GM18519 (cell line): ENCODE results near the gene MYLIP.

Experiments
- ATAC-seq: cut with Tn5 transposase; IDR thresholded peaks from one replicate; pipeline ENCODE4 v1.9.1; 2021; ENCODE audit warnings: mild to moderate bottlenecking, moderate library complexity; ENCODE audit not compliant: unreplicated experiment, low FRiP score

The MYLIP gene

DNA sequence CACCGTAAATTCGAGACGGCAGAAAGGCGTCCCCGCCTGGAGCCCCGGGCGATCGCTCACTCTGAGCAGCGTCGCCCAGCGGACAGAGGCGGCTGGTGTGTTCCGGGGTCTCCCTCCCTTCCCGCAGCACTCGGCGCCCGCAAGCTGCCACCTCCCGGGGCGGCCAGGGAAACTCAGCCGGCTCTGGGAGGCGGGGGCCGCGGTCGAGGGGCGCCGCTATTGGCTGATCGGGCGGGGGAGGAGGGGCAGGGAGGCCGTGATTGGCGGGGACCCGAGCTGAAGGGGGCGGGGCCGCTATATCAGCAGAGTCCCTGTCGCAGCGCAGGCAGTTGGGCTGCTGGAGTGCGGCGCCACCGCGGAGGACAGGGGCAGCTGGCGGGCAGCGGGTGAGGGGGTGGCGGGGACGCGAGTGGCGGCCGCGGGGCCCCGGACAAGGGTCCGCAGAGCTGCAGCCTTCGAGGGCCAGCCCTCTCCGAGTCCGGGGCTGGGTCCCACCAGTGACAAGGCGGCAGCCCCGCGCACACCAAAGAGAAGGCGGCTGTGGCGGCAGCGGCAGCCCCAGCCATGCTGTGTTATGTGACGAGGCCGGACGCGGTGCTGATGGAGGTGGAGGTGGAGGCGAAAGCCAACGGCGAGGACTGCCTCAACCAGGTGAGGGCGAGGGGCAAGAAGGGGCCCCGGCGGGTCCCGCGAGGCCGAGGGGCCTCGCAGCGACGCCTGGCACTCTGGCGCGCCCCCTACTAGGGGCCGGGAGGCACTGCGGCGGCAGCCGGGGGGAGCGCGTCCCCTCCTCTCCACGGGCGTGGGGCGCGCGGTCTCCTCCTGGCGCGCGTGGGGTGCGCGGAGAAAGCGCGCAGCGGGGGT, at the start of gene MYLIP:
TSS of gene MYLIP (plus strand) at position 328 of the 864 bp plus-strand sequence. CDS start at position 565, 237 bp downstream.
- peak; percentile 43 for ATAC-seq

DNA sequence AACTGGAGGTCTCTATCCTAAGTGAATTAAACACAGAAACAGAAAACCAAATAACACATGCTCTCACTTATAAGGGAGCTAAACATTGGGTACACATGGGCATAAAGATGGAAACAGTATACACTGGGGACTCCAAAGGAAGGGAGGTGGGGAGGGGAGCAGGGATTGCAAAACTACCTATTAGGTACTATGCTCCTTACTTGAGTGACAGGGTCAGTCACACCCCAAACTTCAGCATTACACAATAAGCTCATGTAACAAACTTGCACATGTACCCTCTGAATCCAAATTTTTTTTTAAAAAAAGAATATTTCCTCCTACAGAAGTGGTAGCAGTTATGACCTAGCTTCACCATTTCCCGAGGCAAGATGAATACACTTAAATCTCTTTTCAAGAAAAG, 49.5 kb upstream of the MYLIP start:
- no peak for ATAC-seq

- no peak for ATAC-seq
Measured at GRCh38 chr6:16080204-16080603, 48.7 kb upstream of the MYLIP start.

DNA sequence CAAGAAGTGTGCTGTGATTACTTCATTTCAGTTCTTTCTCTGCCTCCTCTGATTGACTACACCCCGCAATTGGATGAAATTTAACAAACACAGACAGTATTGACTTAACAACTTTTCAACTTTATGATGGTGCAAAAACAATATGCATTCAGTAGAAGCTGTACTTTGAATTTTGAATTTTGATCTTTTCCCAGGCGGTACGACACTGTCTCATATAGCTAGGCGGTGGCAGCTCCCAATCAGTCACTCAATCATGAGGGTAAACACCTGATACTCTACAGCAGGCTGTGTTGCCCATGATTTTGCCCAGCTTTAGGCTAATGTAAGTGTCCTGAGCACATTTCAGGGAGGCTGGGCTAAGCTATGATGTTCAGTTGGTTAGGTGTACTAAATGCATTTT, 47.6 kb upstream of the MYLIP start:
- no peak for ATAC-seq

GRCh38 chr6:16082361-16082760, 46.5 kb upstream of the MYLIP start:
- no peak for ATAC-seq

GRCh38 chr6:16086965-16087364, 41.9 kb upstream of the MYLIP start:
- ATAC-seq: no peak

GRCh38 chr6:16087386-16087785, 41.5 kb upstream of the MYLIP start:
- no peak for ATAC-seq

DNA sequence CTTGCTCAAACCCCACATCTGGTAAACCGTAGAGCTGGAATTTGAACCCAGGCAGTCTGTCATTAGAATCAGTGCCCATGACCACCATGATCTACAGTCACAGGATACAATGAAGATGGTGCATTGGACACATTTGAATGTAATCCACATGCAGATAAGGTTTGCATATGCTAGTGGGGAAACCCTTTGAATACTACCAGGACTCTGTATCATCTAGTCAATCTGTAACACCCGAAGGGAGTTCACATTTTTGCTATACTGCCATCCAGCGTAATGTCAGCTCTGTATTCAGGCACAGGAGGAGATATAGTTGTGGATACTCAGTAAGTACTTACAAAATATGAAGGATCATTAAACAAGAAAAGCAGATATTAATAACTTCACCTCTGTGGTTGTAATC, 40.5 kb upstream of the MYLIP start:
- ATAC-seq: no peak

DNA sequence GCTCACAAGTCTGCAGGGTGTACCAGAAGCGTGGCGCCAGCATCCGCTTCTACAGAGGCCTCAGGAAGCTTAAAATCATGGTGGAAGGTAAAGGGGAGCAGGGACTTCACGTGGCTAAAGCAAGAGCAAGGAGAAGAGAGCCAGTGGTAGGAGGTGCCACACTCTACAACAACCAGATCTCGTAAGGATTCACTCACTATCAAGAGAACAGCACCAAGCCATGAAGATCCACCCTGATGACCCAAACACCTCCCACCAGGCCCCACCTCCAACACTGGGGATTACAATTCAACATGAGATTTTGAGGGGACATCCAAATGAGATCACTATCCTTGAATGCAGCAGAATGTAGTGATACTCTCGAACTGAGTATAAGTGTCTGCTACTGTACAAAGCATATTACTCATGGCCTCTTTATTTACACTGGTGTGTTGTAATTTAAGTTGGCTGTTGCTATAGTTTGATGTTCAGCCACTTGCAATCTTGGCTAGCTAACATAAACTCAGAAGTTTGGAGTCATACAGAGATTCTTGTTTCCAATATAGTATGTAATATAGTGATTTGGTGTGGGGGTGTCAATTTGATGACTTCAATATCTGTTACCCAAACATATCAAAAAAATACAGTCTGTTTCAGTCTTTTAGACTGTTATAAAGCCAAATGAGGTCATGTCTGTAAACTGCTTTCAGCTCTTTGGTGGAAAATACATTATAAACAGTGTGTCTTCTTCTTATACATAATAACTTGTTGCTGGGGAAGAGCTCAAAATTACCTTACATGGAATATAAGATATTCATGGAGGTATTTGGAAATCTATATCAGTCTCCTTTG, 39.4 kb upstream of the MYLIP start:
- ATAC-seq: no peak

DNA sequence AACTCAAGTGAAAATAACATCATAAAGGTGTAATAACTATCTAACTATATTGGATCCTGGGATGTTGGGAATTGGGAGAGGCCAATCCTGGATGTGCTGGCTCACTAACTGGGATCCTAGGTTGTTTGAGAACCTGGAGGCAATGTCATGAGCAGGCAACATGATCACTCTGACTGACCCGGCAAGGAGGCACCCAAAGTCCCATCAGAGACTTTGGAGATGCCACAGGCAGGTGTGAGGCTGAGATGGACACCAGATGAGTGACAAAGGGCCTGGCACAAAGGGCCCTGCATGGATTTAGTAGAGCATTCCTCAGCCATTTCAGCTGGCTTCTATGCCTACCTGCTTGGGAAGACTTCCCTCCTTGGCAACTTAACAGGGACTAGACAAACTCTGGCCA, 38.4 kb upstream of the MYLIP start:
- ATAC-seq: no peak

DNA sequence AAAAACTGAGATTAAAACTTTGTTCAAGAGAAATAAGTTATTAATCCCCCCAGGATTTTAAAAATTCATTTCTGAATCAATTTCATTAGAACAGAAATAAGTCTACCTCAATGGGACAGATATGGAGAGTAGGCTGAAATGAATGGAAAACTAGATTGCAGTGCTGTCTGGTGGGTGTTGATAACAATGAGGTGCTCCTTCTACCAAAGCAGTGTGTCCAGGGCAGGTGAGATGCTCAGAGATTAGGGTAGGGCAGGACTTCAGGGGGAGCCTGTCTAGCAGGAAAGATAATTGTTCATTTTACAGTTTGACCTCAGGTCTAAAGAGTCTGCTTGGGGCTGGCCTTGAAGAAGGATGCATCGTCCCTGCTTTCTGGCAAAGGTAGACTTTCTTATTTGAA, 38.0 kb upstream of the MYLIP start:
- no peak for ATAC-seq

GRCh38 chr6:16092140-16092539, 36.7 kb upstream of the MYLIP start:
- ATAC-seq: no peak

- no peak for ATAC-seq
Measured at GRCh38 chr6:16092990-16093389, 35.9 kb upstream of the MYLIP start.

GRCh38 chr6:16095180-16095579, 33.7 kb upstream of the MYLIP start:
- ATAC-seq: no peak

GRCh38 chr6:16097382-16098171, 31.3 kb upstream of the MYLIP start:
- ATAC-seq: no peak

DNA sequence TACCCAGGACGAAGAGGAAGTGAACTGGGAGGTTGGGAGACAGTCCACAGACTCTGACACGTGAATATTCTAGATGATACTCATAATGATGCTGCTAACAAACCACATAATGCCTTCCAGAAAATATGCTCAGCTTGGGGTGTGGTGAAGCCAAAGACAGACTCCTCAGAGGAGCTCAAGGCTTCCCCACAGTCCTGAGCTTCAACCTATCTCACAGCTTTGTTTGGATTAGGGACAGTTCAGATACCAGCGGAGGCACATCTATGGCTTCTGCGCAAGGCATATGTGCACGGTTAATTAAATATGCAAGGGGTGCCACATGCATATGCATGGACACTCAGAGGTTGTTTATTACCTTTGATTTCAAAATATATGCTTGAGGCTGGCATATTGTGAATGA, 30.7 kb upstream of the MYLIP start:
- no peak for ATAC-seq

DNA sequence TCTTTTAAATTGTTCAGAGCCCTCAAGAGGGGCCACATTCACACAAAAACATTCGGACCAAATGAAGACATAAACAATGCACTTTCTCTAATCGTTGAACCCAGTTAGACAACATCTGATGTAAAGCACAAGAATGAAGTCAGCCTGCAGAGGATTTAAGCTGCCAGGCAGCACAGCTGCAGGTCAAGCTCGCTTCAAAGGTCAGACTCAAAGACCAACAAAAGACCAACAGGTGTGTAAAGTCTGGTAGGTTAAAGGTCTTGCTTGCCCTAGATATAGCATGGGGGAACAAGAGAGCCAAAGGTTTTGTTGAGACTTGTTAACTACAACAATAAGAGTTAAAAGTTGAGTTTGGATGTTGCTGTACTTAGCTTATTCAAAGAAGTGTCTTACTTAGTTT, 26.7 kb upstream of the MYLIP start:
- ATAC-seq: no peak

DNA sequence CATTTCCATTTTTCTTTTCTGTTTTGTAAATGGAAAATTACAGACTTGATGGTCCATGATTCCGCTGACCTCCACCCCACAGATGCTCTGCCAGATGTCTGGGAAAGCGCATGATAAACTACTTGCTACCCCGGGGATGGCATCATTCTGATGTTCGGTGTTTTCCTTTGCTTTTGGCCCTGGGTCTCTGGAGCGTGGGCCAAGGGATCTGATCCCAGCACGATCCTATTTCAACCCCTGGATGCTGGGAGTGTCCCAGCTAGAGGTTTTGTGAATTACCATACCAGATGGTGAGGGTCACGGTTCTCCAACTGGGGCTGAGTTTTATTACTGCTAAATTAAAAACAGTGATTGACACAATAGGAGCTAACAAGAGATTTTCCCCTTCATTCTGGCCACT, 25.2 kb upstream of the MYLIP start:
- ATAC-seq: no peak

DNA sequence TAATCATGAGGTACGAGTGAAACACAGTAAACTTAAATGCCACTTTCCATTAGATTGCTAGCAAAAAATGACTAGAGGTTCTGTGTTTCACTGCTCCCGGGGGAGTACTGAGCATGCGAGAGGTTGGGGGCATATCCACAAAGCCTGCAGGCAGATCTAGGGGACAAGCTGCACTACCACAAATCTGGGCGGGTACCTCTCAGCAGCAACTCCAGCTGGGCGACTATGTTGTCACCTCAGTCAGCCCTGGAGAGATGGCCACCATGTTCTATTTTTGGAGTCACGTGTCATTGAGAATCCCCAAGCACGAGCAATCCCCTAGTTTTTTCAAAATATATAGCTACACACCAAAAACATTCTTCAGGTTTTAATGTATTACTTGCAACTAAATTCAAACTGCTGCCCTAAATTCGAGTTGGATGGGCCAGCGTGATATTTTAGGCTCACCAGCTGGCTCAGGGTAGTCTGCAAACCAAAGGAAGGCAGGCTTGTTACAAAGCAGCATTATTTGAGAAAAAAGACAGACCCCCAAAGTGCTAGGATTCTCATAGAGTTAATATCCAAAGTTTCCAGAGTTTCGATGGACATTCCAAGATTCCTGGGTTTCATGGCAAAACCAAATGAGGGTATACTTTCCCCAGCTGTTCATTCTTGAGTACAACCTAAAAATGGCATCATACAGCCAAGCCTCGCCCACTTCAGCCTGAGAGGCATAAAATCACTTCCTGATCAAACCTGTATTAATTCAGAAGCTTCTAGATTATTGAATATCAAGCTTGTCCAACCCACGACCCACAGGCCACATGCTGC, 24.1 kb upstream of the MYLIP start:
- no peak for ATAC-seq

GRCh38 chr6:16105854-16106253, 23.0 kb upstream of the MYLIP start:
- no peak for ATAC-seq
